ENCODE results near the gene SLC25A38. TPM values are rescaled to one million over a fixed set of nuclear protein-coding genes. Genes with fewer than 3 reads are reported as not detected.
"Not testable (repeated sequence)": the region's sequence is repeated elsewhere in the genome, so short reads cannot be mapped to it uniquely, and the experiment has no call there.

Gene SLC25A38
- total RNA-seq, 1 experiment from 2014 or later = 45.9 TPM

GRCh38 chr3:39412668-39413260 is 29.6 kb downstream of the SLC25A38 start:
- Mint-ChIP-seq H3K4me1 (ENCODE audit: insufficient read depth, unreplicated experiment) (peaks cover 27% of the 10 kb centered on the region), H3K9me3 (ENCODE audit: unreplicated experiment) (no peaks in the 10 kb centered on the region), H3K27me3 (ENCODE audit: insufficient read depth, unreplicated experiment) (no peaks in the 10 kb centered on the region), H3K4me3 (ENCODE audit: unreplicated experiment) (no peak overlapping the region), H3K36me3 (ENCODE audit: insufficient read depth, unreplicated experiment) (peaks cover 84% of the 10 kb centered on the region), H3K27ac (ENCODE audit: low read depth, unreplicated experiment) (no peak overlapping the region)
- no peak for TF ChIP-seq CTCF (IDR thresholded peaks at IDR 0.05; ENCODE audit: unreplicated experiment)
- ChIA-PET CTCF (interaction anchor here (0.6 to 7.0 kb wide), 7 partner anchors 13 to 1299 kb away, joined by 3 to 65 read pairs (median 3); no protein-coding TSS in a partner anchor), POLR2A (interaction anchor here (0.7 to 0.8 kb wide), 2 partner anchors 11 to 1058 kb away, joined by 3 read pairs; no protein-coding TSS in a partner anchor)
- no TSS peak for BruUV-seq (replicated peaks)
- intact Hi-C loops (cut with micrococcal nuclease) = no loop called here
- no peak for DNase-seq (ENCODE audit: unreplicated experiment)

DNA sequence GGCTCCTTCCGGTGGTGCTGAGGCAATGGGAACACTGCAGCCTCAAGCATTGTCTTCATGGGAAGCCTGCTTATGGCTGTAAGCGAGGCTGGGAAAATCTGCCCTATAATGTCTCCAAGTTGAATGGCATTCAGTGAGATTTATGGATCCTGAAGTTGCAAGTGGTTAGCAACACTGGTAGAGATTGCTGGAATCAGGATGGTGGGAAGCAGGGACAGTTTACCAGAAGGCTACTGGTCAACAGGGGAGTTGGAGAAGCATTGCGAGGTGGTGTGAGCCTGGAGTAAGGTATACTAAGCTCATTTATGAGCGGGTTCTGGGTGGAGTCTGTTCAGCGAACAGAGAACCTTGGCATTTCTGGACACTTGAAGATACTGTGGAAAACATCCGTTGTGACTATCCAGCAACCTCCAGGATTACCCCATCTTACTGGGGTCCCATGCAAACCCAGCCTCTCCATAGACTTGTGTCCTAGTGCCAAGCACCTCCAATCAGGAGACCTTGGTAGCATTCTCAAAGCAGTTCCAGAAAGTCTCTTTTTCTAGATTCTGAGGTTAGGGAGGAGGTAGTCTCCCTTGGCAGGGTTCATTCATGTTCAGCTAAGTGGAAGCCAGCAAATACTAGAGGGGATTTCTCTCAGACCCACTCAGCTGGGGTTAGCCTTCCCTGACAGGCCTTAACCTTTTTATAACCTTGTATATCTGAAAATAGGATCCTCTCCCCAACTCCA is 30.7 kb downstream of the SLC25A38 start:
- ChIA-PET POLR2A (interaction anchor here (0.6 to 3.7 kb wide), 3 partner anchors 7 to 675 kb away, joined by 3 to 48 read pairs (median 5); partner anchors contain the start of gene RPSA), CTCF (interaction anchor here (0.7 to 7.0 kb wide), 8 partner anchors 9 to 158 kb away, joined by 3 to 65 read pairs (median 5); no protein-coding TSS in a partner anchor)
- H3K27me3 Mint-ChIP-seq (ENCODE audit: insufficient read depth, unreplicated experiment) = no peaks in the 10 kb centered on the region
- H3K4me1 Mint-ChIP-seq (ENCODE audit: insufficient read depth, unreplicated experiment) = peaks cover 21% of the 10 kb centered on the region
- BruUV-seq (replicated peaks) = no TSS peak
- intact Hi-C loops (cut with micrococcal nuclease) = no loop called here
- no peaks in the 10 kb centered on the region for H3K9me3 Mint-ChIP-seq (ENCODE audit: unreplicated experiment)
- TF ChIP-seq CTCF (IDR thresholded peaks at IDR 0.05; ENCODE audit: unreplicated experiment) = no peak
- DNase-seq (ENCODE audit: unreplicated experiment) = no peak
- no peak overlapping the region for H3K27ac Mint-ChIP-seq (ENCODE audit: low read depth, unreplicated experiment)
- H3K4me3 Mint-ChIP-seq (ENCODE audit: unreplicated experiment) = no peak overlapping the region
- peaks cover 73% of the 10 kb centered on the region for H3K36me3 Mint-ChIP-seq (ENCODE audit: insufficient read depth, unreplicated experiment)

DNA sequence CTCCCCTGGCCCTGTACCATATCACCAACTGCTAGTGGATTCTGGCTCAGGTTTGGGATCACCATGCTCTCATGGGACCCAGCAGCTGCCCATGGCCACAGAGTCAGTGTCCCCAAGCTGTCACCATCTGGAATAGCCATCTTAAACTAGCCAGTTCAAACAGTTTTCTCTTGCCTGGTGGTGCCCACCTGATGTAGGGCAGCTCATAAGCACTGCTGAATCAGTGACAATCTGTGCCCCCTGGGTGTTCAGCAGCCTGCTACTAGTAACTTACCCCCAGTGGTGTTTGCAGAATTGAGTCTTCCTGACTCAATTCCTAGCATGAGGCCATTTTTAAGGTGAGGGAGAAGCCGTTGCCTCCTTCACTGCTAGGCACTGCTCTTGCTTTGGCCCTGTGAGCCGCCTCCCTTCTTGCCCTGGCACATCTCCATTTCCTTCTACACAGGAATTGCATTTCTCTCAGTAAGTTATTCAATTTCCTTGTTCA is 31.3 kb downstream of the SLC25A38 start:
- Mint-ChIP-seq H3K4me1 (ENCODE audit: insufficient read depth, unreplicated experiment) (peaks cover 21% of the 10 kb centered on the region), H3K27ac (ENCODE audit: low read depth, unreplicated experiment) (no peak overlapping the region), H3K27me3 (ENCODE audit: insufficient read depth, unreplicated experiment) (no peaks in the 10 kb centered on the region), H3K36me3 (ENCODE audit: insufficient read depth, unreplicated experiment) (peaks cover 67% of the 10 kb centered on the region), H3K4me3 (ENCODE audit: unreplicated experiment) (no peak overlapping the region), H3K9me3 (ENCODE audit: unreplicated experiment) (no peaks in the 10 kb centered on the region)
- no peak for TF ChIP-seq CTCF (IDR thresholded peaks at IDR 0.05; ENCODE audit: unreplicated experiment)
- peak; percentile 27 for DNase-seq (ENCODE audit: unreplicated experiment)
- intact Hi-C loops (cut with micrococcal nuclease) = no loop called here
- POLR2A ChIA-PET = interaction anchor here (0.6 to 3.7 kb wide), 6 partner anchors 8 to 675 kb away, joined by 3 to 48 read pairs (median 4); partner anchors contain the start of gene RPSA
- CTCF ChIA-PET = interaction anchor here (0.6 to 7.0 kb wide), 9 partner anchors 10 to 903 kb away, joined by 3 to 65 read pairs (median 5); no protein-coding TSS in a partner anchor
- BruUV-seq (replicated peaks) = no TSS peak

DNA sequence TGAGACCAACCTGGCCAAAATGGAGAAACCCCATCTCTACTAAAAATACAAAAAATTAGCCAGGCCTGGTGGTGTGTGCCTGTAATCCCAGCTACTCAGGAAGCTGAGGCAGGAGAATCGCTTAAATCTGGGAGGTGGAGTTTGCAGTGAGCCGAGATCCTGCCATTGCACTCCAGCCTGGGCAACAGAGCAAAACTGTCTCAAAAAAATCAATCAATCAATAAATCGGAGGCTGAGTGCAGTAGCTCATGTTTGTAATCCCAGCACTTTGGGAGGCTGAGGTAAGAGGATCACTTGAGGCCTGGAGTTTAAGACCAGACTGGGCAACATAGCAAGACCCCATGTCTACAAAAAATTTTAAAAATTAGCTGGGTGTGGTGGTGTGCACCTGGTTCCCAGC is 32.1 kb downstream of the SLC25A38 start:
- ChIA-PET POLR2A (interaction anchor here (0.6 to 3.7 kb wide), 7 partner anchors 9 to 84 kb away, joined by 3 to 48 read pairs (median 4); partner anchors contain the start of gene RPSA), CTCF (interaction anchor here (0.8 to 7.0 kb wide), 7 partner anchors 8 to 902 kb away, joined by 3 to 65 read pairs (median 4); partner anchors contain the start of gene MOBP)
- Mint-ChIP-seq H3K4me1 (ENCODE audit: insufficient read depth, unreplicated experiment) (peaks cover 19% of the 10 kb centered on the region), H3K36me3 (ENCODE audit: insufficient read depth, unreplicated experiment) (peaks cover 59% of the 10 kb centered on the region)
- intact Hi-C loops (cut with micrococcal nuclease); H3K27me3 Mint-ChIP-seq (ENCODE audit: insufficient read depth, unreplicated experiment); DNase-seq (ENCODE audit: unreplicated experiment); H3K4me3 Mint-ChIP-seq (ENCODE audit: unreplicated experiment); H3K9me3 Mint-ChIP-seq (ENCODE audit: unreplicated experiment); BruUV-seq (replicated peaks); H3K27ac Mint-ChIP-seq (ENCODE audit: low read depth, unreplicated experiment): not testable (repeated sequence)

Data from MCF 10A (cell line).